HEK293 (cell line): ENCODE measurements around the gene SLC23A3.

Experiments used
- CTCF ChIA-PET: fragments of 350-600 bp; formaldehyde crosslinking; extraction: SDS; loops from one replicate; lab custom pipeline; 2021; ENCODE audit warnings: antibody characterized with exemption; lab: Yijun Ruan, JAX
- POLR2A ChIA-PET: fragments of 300-600 bp; formaldehyde crosslinking; extraction: SDS; loops from one replicate; lab custom pipeline; 2020; ENCODE audit warnings: antibody characterized with exemption, inconsistent platforms; lab: Yijun Ruan, JAX
- H3K27ac ChIP-seq: fragments of 200-500 bp; sonication (Bioruptor generic); 2 replicates; pipeline ENCODE4 v1.5.1; 2014; ENCODE audit warnings: low read depth, low read length, control low read depth, inconsistent platforms; ENCODE audit errors: extremely low read depth
- H3K36me3 ChIP-seq, 2 experiments: fragments of 200-500 bp in 1 of 2; sonication (Bioruptor generic) in 1 of 2; 1 replicate in 1 of 2; 2 replicates in 1 of 2; pipeline ENCODE4 v1.5.1; 2014 to 2017; ENCODE audit warnings: inconsistent platforms in 2 of 2, low read length in 2 of 2; ENCODE audit not compliant: control insufficient read depth in 2 of 2, insufficient read depth in 1 of 2
- H3K4me1 ChIP-seq: fragments of 200-500 bp; sonication (Bioruptor generic); 2 replicates; pipeline ENCODE4 v1.5.1; 2014; ENCODE audit warnings: mild to moderate bottlenecking, low read length, inconsistent platforms; ENCODE audit not compliant: control insufficient read depth, insufficient read depth
- H3K4me3 ChIP-seq: 2 replicates; pipeline ENCODE4 v1.5.1; 2011; ENCODE audit warnings: low read depth, mild to moderate bottlenecking, control low read depth, low read length, moderate library complexity
- H3K9me3 ChIP-seq: fragments of 200-500 bp; sonication (Bioruptor generic); 2 replicates; pipeline ENCODE4 v1.5.1; 2014; ENCODE audit warnings: low read depth, low read length, inconsistent platforms; ENCODE audit not compliant: control insufficient read depth, insufficient read depth
- EGR2 ChIP-seq: fragments of 450-650 bp; formaldehyde crosslinking; IDR thresholded peaks from 2 replicates; pipeline ENCODE4 v1.5.1; 2016; ENCODE audit warnings: low read depth, missing biosample characterization, missing genetic modification characterization
- GFI1B ChIP-seq: fragments of 450-650 bp; formaldehyde crosslinking; IDR thresholded peaks from 2 replicates; pipeline ENCODE4 v1.5.1; 2016; ENCODE audit warnings: missing biosample characterization, missing genetic modification characterization
- KLF17 ChIP-seq: fragments of 450-650 bp; formaldehyde crosslinking; IDR thresholded peaks from 2 replicates; pipeline ENCODE4 v1.5.1; 2016; ENCODE audit warnings: missing biosample characterization, missing genetic modification characterization
- KLF8 ChIP-seq: fragments of 450-650 bp; formaldehyde crosslinking; IDR thresholded peaks from 2 replicates; pipeline ENCODE4 v1.5.1; 2016; ENCODE audit warnings: missing biosample characterization, missing genetic modification characterization
- KLF9 ChIP-seq: fragments of 450-650 bp; formaldehyde crosslinking; IDR thresholded peaks from 2 replicates; pipeline ENCODE4 v1.5.1; 2016; ENCODE audit warnings: missing biosample characterization, missing genetic modification characterization, low read depth
- REPIN1 ChIP-seq: fragments of 450-650 bp; formaldehyde crosslinking; IDR thresholded peaks from 2 replicates; pipeline ENCODE4 v1.5.1; 2017; ENCODE audit warnings: missing biosample characterization, missing genetic modification characterization, low read depth
- ZBTB1 ChIP-seq: fragments of 450-650 bp; formaldehyde crosslinking; IDR thresholded peaks from 2 replicates; pipeline ENCODE4 v1.5.1; 2016; ENCODE audit warnings: missing biosample characterization, missing genetic modification characterization
- ZBTB17 ChIP-seq: fragments of 450-650 bp; formaldehyde crosslinking; IDR thresholded peaks from 2 replicates; pipeline ENCODE4 v1.5.1; 2016; ENCODE audit warnings: missing biosample characterization, missing genetic modification characterization
- ZBTB26 ChIP-seq: fragments of 450-650 bp; formaldehyde crosslinking; optimal IDR thresholded peaks from 2 replicates; pipeline ENCODE3; 2016; ENCODE audit warnings: missing biosample characterization, mild to moderate bottlenecking, missing genetic modification characterization
- ZFHX2 ChIP-seq: fragments of 450-650 bp; formaldehyde crosslinking; conservative IDR thresholded peaks from 2 replicates; pipeline ENCODE4 v1.5.1; 2016; ENCODE audit warnings: missing biosample characterization, missing genetic modification characterization
- ZNF239 ChIP-seq: fragments of 450-650 bp; formaldehyde crosslinking; IDR thresholded peaks from 2 replicates; pipeline ENCODE4 v1.5.1; 2016; ENCODE audit warnings: missing biosample characterization, missing genetic modification characterization
- ZNF341 ChIP-seq: fragments of 450-650 bp; formaldehyde crosslinking; IDR thresholded peaks from 2 replicates; pipeline ENCODE4; 2016; ENCODE audit warnings: low read depth, missing biosample characterization, missing genetic modification characterization
- ZNF362 ChIP-seq: fragments of 450-650 bp; formaldehyde crosslinking; IDR thresholded peaks from 2 replicates; pipeline ENCODE4 v1.5.1; 2016; ENCODE audit warnings: missing biosample characterization, missing genetic modification characterization
- ZNF433 ChIP-seq: fragments of 450-650 bp; formaldehyde crosslinking; IDR thresholded peaks from 2 replicates; pipeline ENCODE4 v1.5.1; 2016; ENCODE audit warnings: missing biosample characterization, missing genetic modification characterization, low read depth
- ZNF518A ChIP-seq: fragments of 450-650 bp; formaldehyde crosslinking; conservative IDR thresholded peaks from 2 replicates; pipeline ENCODE4 v1.5.1; 2016; ENCODE audit warnings: low read depth, missing biosample characterization, missing genetic modification characterization
- ZNF624 ChIP-seq: fragments of 450-650 bp; formaldehyde crosslinking; IDR thresholded peaks from 2 replicates; pipeline ENCODE4 v1.5.1; 2017; ENCODE audit warnings: missing biosample characterization, missing genetic modification characterization
- ZNF776 ChIP-seq: fragments of 450-650 bp; formaldehyde crosslinking; IDR thresholded peaks from 2 replicates; pipeline ENCODE4 v1.5.0; 2017; ENCODE audit warnings: missing biosample characterization, missing genetic modification characterization, borderline replicate concordance
- ZSCAN23 ChIP-seq: fragments of 450-650 bp; formaldehyde crosslinking; IDR thresholded peaks from 2 replicates; pipeline ENCODE4 v1.5.1; 2016; ENCODE audit warnings: missing biosample characterization, missing genetic modification characterization
- ZXDB ChIP-seq: fragments of 450-650 bp; formaldehyde crosslinking; IDR thresholded peaks from 2 replicates; pipeline ENCODE4 v1.5.1; 2016; ENCODE audit warnings: missing biosample characterization, missing genetic modification characterization

SLC23A3 gene

GRCh38 chr2:219180961-219181360 lies 11.1 kb upstream of the SLC23A3 start:
- POLR2A ChIA-PET = interaction anchor here (4.6 kb wide), 1 partner anchor 25 kb away, joined by 14 read pairs; the partner anchor contains the start of gene ZFAND2B
- Histone ChIP-seq H3K4me3 (no peak overlapping the region), H3K36me3 (peaks cover 0 to 60% of the 10 kb centered on the region in 2 experiments; a peak in 2 of 3 replicates), H3K4me1 (peaks cover 4% of the 10 kb centered on the region; the same call in 1 of the 2 replicates), H3K27ac (no peak overlapping the region), H3K9me3 (no peaks in the 10 kb centered on the region)
- TF ChIP-seq ZNF362 (tag by site-specific recombination) (no peak), ZNF776 (no peak), ZNF341 (no peak)
- CTCF ChIA-PET = interaction anchor here (0.8 to 1.2 kb wide), 2 partner anchors 33 to 115 kb away, joined by 3 to 5 read pairs; no protein-coding TSS in a partner anchor

GRCh38 chr2:219179601-219180465 lies 10.0 kb upstream of the SLC23A3 start:
- CTCF ChIA-PET = interaction anchor here (0.6 to 1.4 kb wide), 5 partner anchors 9 to 1425 kb away, joined by 3 to 5 read pairs (median 4); no protein-coding TSS in a partner anchor
- TF ChIP-seq ZSCAN23 (tag by site-specific recombination) = no peak
- no peak for TF ChIP-seq KLF8 (tag by site-specific recombination)
- no peak for TF ChIP-seq KLF17 (tag by site-specific recombination)
- TF ChIP-seq ZNF433 (tag by site-specific recombination) = no peak
- no peak for TF ChIP-seq REPIN1 (tag by site-specific recombination)
- no peak for TF ChIP-seq ZNF239 (tag by site-specific recombination)
- no peak for TF ChIP-seq ZXDB (tag by site-specific recombination)
- TF ChIP-seq, all 188 proteins: peak for 0
- Histone ChIP-seq H3K9me3 (no peaks in the 10 kb centered on the region), H3K4me3 (no peak overlapping the region), H3K27ac (no peak overlapping the region), H3K4me1 (peaks cover 6% of the 10 kb centered on the region; the same call in 1 of the 2 replicates), H3K36me3 (peaks cover 4 to 55% of the 10 kb centered on the region in 2 experiments; a peak in 2 of 3 replicates)
- POLR2A ChIA-PET = interaction anchor here (4.6 kb wide), 1 partner anchor 27 kb away, joined by 14 read pairs; the partner anchor contains the start of gene ZFAND2B

- POLR2A ChIA-PET = interaction anchor here (4.6 kb wide), 1 partner anchor 28 kb away, joined by 14 read pairs; the partner anchor contains the start of gene ZFAND2B
- Histone ChIP-seq H3K4me1 (peaks cover 6% of the 10 kb centered on the region; the same call in 1 of the 2 replicates), H3K4me3 (peak overlapping the region; percentile 78), H3K9me3 (no peaks in the 10 kb centered on the region), H3K36me3 (peaks cover 4 to 59% of the 10 kb centered on the region in 2 experiments; a peak in 2 of 3 replicates), H3K27ac (peak overlapping the region; percentile 42; the same call in 1 of the 2 replicates)
- CTCF ChIA-PET = interaction anchor here (0.6 kb wide), 1 partner anchor 1424 kb away, joined by 4 read pairs; no protein-coding TSS in a partner anchor
- TF ChIP-seq ZBTB26 = peak; percentile 71
- 0 out of 2 replicates have a peak, but pooled peaks have one; percentile 12 for TF ChIP-seq EGR2
- TF ChIP-seq KLF9 = peak; percentile 35; the same call in 1 of the 2 replicates
- TF ChIP-seq ZFHX2 (tag by site-specific recombination) = 0 out of 2 replicates have a peak, but pooled peaks have one; percentile 34
- TF ChIP-seq ZNF624 (tag by site-specific recombination) = no peak
- no peak for TF ChIP-seq ZBTB1 (tag by site-specific recombination)
- no peak for TF ChIP-seq GFI1B (tag by site-specific recombination)
- TF ChIP-seq ZNF518A (tag by site-specific recombination) = no peak
- peak; percentile 72 for TF ChIP-seq ZBTB17
These were observed 8.7 kb upstream of the SLC23A3 start for GRCh38 chr2:219178377-219179175.
